A673 (cell line): ENCODE results near the gene OPRL1.

Experiments
- CTCF ChIP-seq: fragments of 300-800, 200-600 bp; sonication (generic); conservative IDR thresholded peaks from 2 replicates; pipeline ENCODE4 v1.5.1; 2017; ENCODE audit warnings: low read depth, mild to moderate bottlenecking, antibody characterized with exemption, low read length, moderate library complexity, mixed read lengths
- EZH2 ChIP-seq: fragments of 200-600 bp; sonication (generic); IDR thresholded peaks from 2 replicates; pipeline ENCODE4 v1.6.1; 2017; ENCODE audit warnings: borderline replicate concordance, low read depth, mild to moderate bottlenecking, mixed read lengths, antibody characterized with exemption, low read length; ENCODE audit not compliant: poor library complexity, severe bottlenecking

GRCh38 chr20:64049878-64050260, 30.0 kb upstream of the OPRL1 start:
- TF ChIP-seq EZH2, result no peak
- no peak for TF ChIP-seq CTCF
